HL-60 (cell line): ENCODE data around the gene CD19.

Experiments used
- DNase-seq, 2 experiments: peaks; one replicate each; pipeline ENCODE4 v3.0.0-alpha.2; 2010 to 2020; ENCODE audit warnings: low read depth in 1 of 2, low spot score in 1 of 2
- H3K27ac ChIP-seq: fragments of 250-450 bp; sonication (Bioruptor Pico); replicated peaks from 2 replicates; pipeline ENCODE4 v1.5.1; 2020; ENCODE audit warnings: mild to moderate bottlenecking, moderate library complexity
- H3K27me3 ChIP-seq: fragments of 250-450 bp; sonication (Bioruptor Pico); 2 replicates; pipeline ENCODE4 v1.5.1; 2021; ENCODE audit warnings: mild to moderate bottlenecking, moderate library complexity; ENCODE audit not compliant: insufficient read depth, poor library complexity, severe bottlenecking
- H3K4me3 ChIP-seq: replicated peaks from 2 replicates; pipeline ENCODE4 v1.5.1; 2011; ENCODE audit warnings: mild to moderate bottlenecking, control low read depth, low read length; ENCODE audit not compliant: insufficient read depth
- GABPA ChIP-seq: IDR thresholded peaks from 2 replicates; pipeline ENCODE4 v1.6.1; 2012; ENCODE audit warnings: low read depth
- POLR2AphosphoS5 ChIP-seq: IDR thresholded peaks from 2 replicates; pipeline ENCODE4 v1.6.1; 2012; ENCODE audit warnings: low read depth
- SPI1 ChIP-seq: IDR thresholded peaks from 2 replicates; pipeline ENCODE4 v1.6.1; 2012; ENCODE audit warnings: low read depth, mild to moderate bottlenecking, borderline replicate concordance
- TF ChIP-seq, protein P1 (sequence below): IDR thresholded peaks from 2 replicates; pipeline ENCODE4 v1.6.1; 2012; ENCODE audit warnings: low read depth; ENCODE audit not compliant: insufficient replicate concordance
- TF ChIP-seq, protein P2 (sequence below): IDR thresholded peaks from one replicate; pipeline ENCODE4 v1.5.1; 2011; ENCODE audit warnings: low read length, control low read depth, inconsistent platforms; ENCODE audit not compliant: insufficient read depth

Gene CD19

DNA sequence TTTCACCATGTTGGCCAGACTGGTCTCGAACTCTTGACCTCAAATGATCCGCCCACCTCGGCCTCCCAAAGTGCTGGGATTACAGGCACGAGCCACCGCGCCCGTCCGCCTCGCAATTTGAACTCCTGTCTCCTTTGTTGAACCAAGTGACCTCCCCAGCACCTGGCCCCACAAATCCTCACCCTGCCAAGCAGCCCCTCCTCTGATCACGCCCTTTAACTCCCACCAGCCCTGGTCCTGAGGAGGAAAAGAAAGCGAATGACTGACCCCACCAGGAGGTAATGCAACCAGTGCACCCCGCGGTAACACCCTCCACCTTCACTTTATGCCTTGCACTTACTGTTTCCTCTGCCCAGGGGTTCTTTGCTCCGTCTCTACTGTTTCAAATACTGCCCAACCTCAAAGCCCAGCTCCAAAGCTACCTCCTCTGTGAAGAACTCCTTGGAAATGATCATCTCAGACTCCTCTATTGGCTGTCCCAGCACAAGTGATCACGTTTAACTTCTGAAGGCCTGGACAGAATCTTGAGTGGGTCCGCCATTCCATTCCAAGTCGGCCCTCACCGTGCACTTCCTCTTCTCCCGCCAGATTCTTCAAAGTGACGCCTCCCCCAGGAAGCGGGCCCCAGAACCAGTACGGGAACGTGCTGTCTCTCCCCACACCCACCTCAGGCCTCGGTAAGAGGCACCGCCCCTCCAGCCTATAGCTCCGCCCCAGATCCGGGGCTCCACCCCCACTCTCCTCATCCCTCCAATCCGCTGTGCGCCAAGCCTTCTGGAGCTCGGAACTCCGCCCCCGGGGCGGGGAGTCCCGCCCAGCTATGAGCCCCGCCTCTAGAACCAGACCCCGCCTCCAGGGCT lies 4.4 kb downstream of the CD19 start:
- peak overlapping the region; percentile 5 for H3K4me3 ChIP-seq

DNA sequence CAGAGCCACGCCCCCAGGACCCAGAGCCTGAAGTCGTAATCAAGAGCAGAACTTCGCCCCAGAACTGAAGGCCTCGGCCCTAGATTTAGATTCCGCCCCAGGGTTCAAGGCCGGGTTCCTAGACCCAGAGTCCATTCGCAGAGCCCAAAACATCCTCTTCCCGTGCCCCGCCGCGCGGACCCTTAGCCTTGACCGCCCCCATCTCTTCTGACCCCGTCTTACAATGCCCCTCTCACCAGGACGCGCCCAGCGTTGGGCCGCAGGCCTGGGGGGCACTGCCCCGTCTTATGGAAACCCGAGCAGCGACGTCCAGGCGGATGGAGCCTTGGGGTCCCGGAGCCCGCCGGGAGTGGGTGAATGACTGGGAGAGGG lies 5.0 kb downstream of the CD19 start:
- no peak overlapping the region for H3K27ac ChIP-seq
- H3K4me3 ChIP-seq: peak overlapping the region; percentile 5; the same call in 1 of the 2 replicates
- TF ChIP-seq POLR2AphosphoS5 (no peak), GABPA (no peak), SPI1 (no peak)
- TF ChIP-seq, protein P1, sequence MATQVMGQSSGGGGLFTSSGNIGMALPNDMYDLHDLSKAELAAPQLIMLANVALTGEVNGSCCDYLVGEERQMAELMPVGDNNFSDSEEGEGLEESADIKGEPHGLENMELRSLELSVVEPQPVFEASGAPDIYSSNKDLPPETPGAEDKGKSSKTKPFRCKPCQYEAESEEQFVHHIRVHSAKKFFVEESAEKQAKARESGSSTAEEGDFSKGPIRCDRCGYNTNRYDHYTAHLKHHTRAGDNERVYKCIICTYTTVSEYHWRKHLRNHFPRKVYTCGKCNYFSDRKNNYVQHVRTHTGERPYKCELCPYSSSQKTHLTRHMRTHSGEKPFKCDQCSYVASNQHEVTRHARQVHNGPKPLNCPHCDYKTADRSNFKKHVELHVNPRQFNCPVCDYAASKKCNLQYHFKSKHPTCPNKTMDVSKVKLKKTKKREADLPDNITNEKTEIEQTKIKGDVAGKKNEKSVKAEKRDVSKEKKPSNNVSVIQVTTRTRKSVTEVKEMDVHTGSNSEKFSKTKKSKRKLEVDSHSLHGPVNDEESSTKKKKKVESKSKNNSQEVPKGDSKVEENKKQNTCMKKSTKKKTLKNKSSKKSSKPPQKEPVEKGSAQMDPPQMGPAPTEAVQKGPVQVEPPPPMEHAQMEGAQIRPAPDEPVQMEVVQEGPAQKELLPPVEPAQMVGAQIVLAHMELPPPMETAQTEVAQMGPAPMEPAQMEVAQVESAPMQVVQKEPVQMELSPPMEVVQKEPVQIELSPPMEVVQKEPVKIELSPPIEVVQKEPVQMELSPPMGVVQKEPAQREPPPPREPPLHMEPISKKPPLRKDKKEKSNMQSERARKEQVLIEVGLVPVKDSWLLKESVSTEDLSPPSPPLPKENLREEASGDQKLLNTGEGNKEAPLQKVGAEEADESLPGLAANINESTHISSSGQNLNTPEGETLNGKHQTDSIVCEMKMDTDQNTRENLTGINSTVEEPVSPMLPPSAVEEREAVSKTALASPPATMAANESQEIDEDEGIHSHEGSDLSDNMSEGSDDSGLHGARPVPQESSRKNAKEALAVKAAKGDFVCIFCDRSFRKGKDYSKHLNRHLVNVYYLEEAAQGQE: no peak
- TF ChIP-seq, protein P2, sequence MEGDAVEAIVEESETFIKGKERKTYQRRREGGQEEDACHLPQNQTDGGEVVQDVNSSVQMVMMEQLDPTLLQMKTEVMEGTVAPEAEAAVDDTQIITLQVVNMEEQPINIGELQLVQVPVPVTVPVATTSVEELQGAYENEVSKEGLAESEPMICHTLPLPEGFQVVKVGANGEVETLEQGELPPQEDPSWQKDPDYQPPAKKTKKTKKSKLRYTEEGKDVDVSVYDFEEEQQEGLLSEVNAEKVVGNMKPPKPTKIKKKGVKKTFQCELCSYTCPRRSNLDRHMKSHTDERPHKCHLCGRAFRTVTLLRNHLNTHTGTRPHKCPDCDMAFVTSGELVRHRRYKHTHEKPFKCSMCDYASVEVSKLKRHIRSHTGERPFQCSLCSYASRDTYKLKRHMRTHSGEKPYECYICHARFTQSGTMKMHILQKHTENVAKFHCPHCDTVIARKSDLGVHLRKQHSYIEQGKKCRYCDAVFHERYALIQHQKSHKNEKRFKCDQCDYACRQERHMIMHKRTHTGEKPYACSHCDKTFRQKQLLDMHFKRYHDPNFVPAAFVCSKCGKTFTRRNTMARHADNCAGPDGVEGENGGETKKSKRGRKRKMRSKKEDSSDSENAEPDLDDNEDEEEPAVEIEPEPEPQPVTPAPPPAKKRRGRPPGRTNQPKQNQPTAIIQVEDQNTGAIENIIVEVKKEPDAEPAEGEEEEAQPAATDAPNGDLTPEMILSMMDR: no peak
- no peak for DNase-seq
- H3K27me3 ChIP-seq: no peaks in the 10 kb centered on the region

More for the DNA sequence above, 4.4 kb downstream of the CD19 start:
- DNase-seq: peak; percentile 84 to 85
- peak overlapping the region; percentile 30; the same call in 1 of the 2 replicates for H3K27ac ChIP-seq
- TF ChIP-seq GABPA (no peak), SPI1 (peak; percentile 74; the same call in 1 of the 2 replicates), POLR2AphosphoS5 (peak; percentile 41; the same call in 1 of the 2 replicates)
- TF ChIP-seq, protein P2: no peak
- TF ChIP-seq, protein P1: no peak
- no peaks in the 10 kb centered on the region for H3K27me3 ChIP-seq

DNA sequence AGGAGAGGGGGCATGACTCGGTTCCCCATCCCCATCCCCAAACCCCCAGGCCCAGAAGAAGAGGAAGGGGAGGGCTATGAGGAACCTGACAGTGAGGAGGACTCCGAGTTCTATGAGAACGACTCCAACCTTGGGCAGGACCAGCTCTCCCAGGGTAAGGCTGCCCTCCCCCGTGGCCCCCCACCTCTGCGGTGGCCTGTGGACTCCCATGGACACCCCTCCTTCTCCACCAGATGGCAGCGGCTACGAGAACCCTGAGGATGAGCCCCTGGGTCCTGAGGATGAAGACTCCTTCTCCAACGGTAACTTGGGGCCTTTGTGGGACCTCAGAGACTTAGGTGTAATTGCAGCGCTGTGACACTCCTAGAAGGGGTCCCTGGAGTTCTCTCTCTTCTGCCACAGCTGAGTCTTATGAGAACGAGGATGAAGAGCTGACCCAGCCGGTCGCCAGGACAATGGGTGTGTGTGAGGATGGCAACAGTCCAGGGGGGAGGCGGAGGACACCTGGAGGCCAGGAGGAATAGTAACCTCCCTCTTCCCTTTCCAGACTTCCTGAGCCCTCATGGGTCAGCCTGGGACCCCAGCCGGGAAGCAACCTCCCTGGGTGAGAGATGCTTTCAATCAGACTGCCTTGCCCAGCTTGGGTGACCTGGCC lies 5.6 kb downstream of the CD19 start:
- no peaks in the 10 kb centered on the region for H3K27me3 ChIP-seq
- H3K27ac ChIP-seq: no peak overlapping the region
- DNase-seq: no peak
- TF ChIP-seq, protein P2: no peak
- TF ChIP-seq SPI1 (no peak), GABPA (no peak), POLR2AphosphoS5 (no peak)
- TF ChIP-seq, protein P1: no peak
- no peak overlapping the region for H3K4me3 ChIP-seq
